Activated T-cell treated with anti-CD3 and anti-CD28 coated beads for 24 hours (primary cell): Measurements from ENCODE around the gene CEMIP.

Experiments
- DNase-seq: peaks from one replicate; pipeline ENCODE4 v3.0.0-alpha.2; 2020; ENCODE audit warnings: low read depth

CEMIP gene

GRCh38 chr15:80979538-80980200 is 200.5 kb downstream of the CEMIP start:
- DNase-seq, result no peak

- no peak for DNase-seq
Measured at GRCh38 chr15:80982205-80982604, 203.0 kb downstream of the CEMIP start.

GRCh38 chr15:80982839-80983238 is 203.7 kb downstream of the CEMIP start:
- no peak for DNase-seq

- DNase-seq, result no peak
Measured at GRCh38 chr15:80984856-80985255, 205.7 kb downstream of the CEMIP start.

- DNase-seq, result no peak
Measured at GRCh38 chr15:80985981-80986380, 206.8 kb downstream of the CEMIP start.

GRCh38 chr15:80986487-80986886 is 207.3 kb downstream of the CEMIP start:
- DNase-seq, result no peak

GRCh38 chr15:80988148-80988796 is 209.1 kb downstream of the CEMIP start:
- DNase-seq, result no peak

GRCh38 chr15:80989081-80989517 is 209.9 kb downstream of the CEMIP start:
- DNase-seq, result no peak

- DNase-seq, result peak; percentile 98
Measured at GRCh38 chr15:80989518-80990478, 210.6 kb downstream of the CEMIP start, which contains the start of gene MESD. TSS of gene MESD (minus strand) at chr15:80989819. CDS start at chr15:80989791, 28 bp downstream.

- no peak for DNase-seq
Measured at GRCh38 chr15:80990955-80991354, 211.8 kb downstream of the CEMIP start.

- DNase-seq, result no peak
Measured at GRCh38 chr15:80991421-80991820, 212.3 kb downstream of the CEMIP start.

- DNase-seq, result no peak
Measured at GRCh38 chr15:80992006-80992405, 212.8 kb downstream of the CEMIP start.

GRCh38 chr15:80992441-80992840 is 213.3 kb downstream of the CEMIP start:
- DNase-seq, result no peak

- DNase-seq, result no peak
Measured at GRCh38 chr15:80996247-80996646, 217.1 kb downstream of the CEMIP start.

GRCh38 chr15:80997692-80998091 is 218.5 kb downstream of the CEMIP start:
- DNase-seq, result no peak

- DNase-seq, result no peak
Measured at GRCh38 chr15:80998251-80998650, 219.1 kb downstream of the CEMIP start.

GRCh38 chr15:80999623-81000036 is 220.5 kb downstream of the CEMIP start:
- DNase-seq, result peak; percentile 47

GRCh38 chr15:81000144-81000623 is 221.0 kb downstream of the CEMIP start:
- DNase-seq, result no peak

GRCh38 chr15:81000624-81001151 is 221.5 kb downstream of the CEMIP start, which contains the start of gene TLNRD1:
TSS of gene TLNRD1 (plus strand) at chr15:81000923. CDS start at chr15:81002272, 1,349 bp downstream.
- DNase-seq, result peak; percentile 82
